SK-N-SH treated with all-trans-retinoic acid at 6 μM for 48 hours (cell line): ENCODE data around the gene SPAG9.

Source experiments
- CREB5 ChIP-seq: fragments of 250-450 bp; sonication (Bioruptor Pico); IDR thresholded peaks from 2 replicates; pipeline ENCODE4 v1.5.1; 2020; ENCODE audit warnings: low read depth, mild to moderate bottlenecking, moderate library complexity
- GLIS3 ChIP-seq: fragments of 250-450 bp; sonication (Bioruptor Pico); IDR thresholded peaks from 2 replicates; pipeline ENCODE4 v1.5.0; 2020; ENCODE audit warnings: mild to moderate bottlenecking, moderate library complexity
- ISL1 ChIP-seq: fragments of 250-450 bp; sonication (Bioruptor Pico); IDR thresholded peaks from 2 replicates; pipeline ENCODE4 v2.1.2; 2022; ENCODE audit warnings: mild to moderate bottlenecking, moderate library complexity
- OSR1 ChIP-seq: fragments of 250-450 bp; sonication (Bioruptor Pico); IDR thresholded peaks from 2 replicates; pipeline ENCODE4 v1.8.0; 2022; ENCODE audit warnings: moderate library complexity, mild to moderate bottlenecking, inconsistent platforms
- PATZ1 ChIP-seq: fragments of 250-450 bp; sonication (Bioruptor Pico); IDR thresholded peaks from 2 replicates; pipeline ENCODE4 v1.8.0; 2020; ENCODE audit warnings: mild to moderate bottlenecking, moderate library complexity, borderline replicate concordance
- RARB ChIP-seq: fragments of 250-450 bp; sonication (Bioruptor Pico); IDR thresholded peaks from 2 replicates; pipeline ENCODE4 v1.8.0; 2021; ENCODE audit warnings: mild to moderate bottlenecking, moderate library complexity
- TCF4 ChIP-seq: fragments of 250-450 bp; sonication (Bioruptor Pico); IDR thresholded peaks from 2 replicates; pipeline ENCODE4 v1.8.0; 2021; ENCODE audit warnings: mild to moderate bottlenecking, moderate library complexity, borderline replicate concordance
- TSHZ2 ChIP-seq: fragments of 250-450 bp; sonication (Bioruptor Pico); IDR thresholded peaks from 2 replicates; pipeline ENCODE4 v1.5.0; 2020; ENCODE audit warnings: mild to moderate bottlenecking, moderate library complexity
- ZFP30 ChIP-seq: fragments of 450-650 bp; formaldehyde crosslinking; IDR thresholded peaks from 2 replicates; pipeline ENCODE4 v1.5.0; 2022; ENCODE audit warnings: mild to moderate bottlenecking, moderate library complexity
- ZNF565 ChIP-seq: fragments of 450-650 bp; formaldehyde crosslinking; conservative IDR thresholded peaks from 2 replicates; pipeline ENCODE4 v1.5.0; 2020; ENCODE audit warnings: low read depth, mild to moderate bottlenecking, moderate library complexity

GRCh38 chr17:51071556-51071955, 49.1 kb downstream of the SPAG9 start:
- no peak for TF ChIP-seq TSHZ2 (CRISPR knock-in tag)
- TF ChIP-seq RARB (CRISPR knock-in tag) = no peak
- TF ChIP-seq ZFP30 (CRISPR knock-in tag) = no peak
- TF ChIP-seq ZNF565 = no peak
- TF ChIP-seq PATZ1 (CRISPR knock-in tag) = no peak
- TF ChIP-seq ISL1 = no peak
- TF ChIP-seq GLIS3 (CRISPR knock-in tag) = no peak
- TF ChIP-seq CREB5 (CRISPR knock-in tag) = no peak
- no peak for TF ChIP-seq OSR1
- TF ChIP-seq TCF4 (CRISPR knock-in tag) = no peak
